ENCODE results near the gene SEC23B. TPM values are rescaled to one million over a fixed set of nuclear protein-coding genes. Genes with fewer than 3 reads are reported as not detected.
A peak's percentile ranks its signal among the peaks of the same experiment; 100 is the strongest.

Gene SEC23B
- total and polyA plus RNA-seq, 2 of the 13 experiments (the other 11 are each of a cell fraction or from before 2014, with no cell fraction given): 114 to 120 TPM

- TF ChIP-seq GABPB1 (CRISPR knock-in tag; IDR thresholded peaks at IDR 0.05): peak; percentile 93
- no peak; the same call in 1 of the 2 replicates for TF ChIP-seq CHD4 (IDR thresholded peaks at IDR 0.05; ENCODE audit: borderline replicate concordance, low read length)
- peak; percentile 19; the same call in 1 of the 2 replicates for TF ChIP-seq CBX5 (CRISPR knock-in tag; IDR thresholded peaks at IDR 0.05; ENCODE audit: borderline replicate concordance)
- no peak for TF ChIP-seq NCOR1 (IDR thresholded peaks at IDR 0.05; ENCODE audit: borderline replicate concordance, low read length)
- TF ChIP-seq ZMYM2 (CRISPR knock-in tag; IDR thresholded peaks at IDR 0.05): peak; percentile 66; the same call in 1 of the 2 replicates
- TF ChIP-seq ZNF781 (CRISPR knock-in tag; IDR thresholded peaks at IDR 0.05; ENCODE audit: borderline replicate concordance, not compliant biosample characterization): peak; percentile 59
- TF ChIP-seq, protein P1, sequence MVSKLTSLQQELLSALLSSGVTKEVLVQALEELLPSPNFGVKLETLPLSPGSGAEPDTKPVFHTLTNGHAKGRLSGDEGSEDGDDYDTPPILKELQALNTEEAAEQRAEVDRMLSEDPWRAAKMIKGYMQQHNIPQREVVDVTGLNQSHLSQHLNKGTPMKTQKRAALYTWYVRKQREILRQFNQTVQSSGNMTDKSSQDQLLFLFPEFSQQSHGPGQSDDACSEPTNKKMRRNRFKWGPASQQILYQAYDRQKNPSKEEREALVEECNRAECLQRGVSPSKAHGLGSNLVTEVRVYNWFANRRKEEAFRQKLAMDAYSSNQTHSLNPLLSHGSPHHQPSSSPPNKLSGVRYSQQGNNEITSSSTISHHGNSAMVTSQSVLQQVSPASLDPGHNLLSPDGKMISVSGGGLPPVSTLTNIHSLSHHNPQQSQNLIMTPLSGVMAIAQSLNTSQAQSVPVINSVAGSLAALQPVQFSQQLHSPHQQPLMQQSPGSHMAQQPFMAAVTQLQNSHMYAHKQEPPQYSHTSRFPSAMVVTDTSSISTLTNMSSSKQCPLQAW (CRISPR knock-in tag; IDR thresholded peaks at IDR 0.05): no peak
- TF ChIP-seq TAF15 (IDR thresholded peaks at IDR 0.05; ENCODE audit: low read depth, low read length, poor library complexity, severe bottlenecking): peak; percentile 97
- TF ChIP-seq, protein P2, sequence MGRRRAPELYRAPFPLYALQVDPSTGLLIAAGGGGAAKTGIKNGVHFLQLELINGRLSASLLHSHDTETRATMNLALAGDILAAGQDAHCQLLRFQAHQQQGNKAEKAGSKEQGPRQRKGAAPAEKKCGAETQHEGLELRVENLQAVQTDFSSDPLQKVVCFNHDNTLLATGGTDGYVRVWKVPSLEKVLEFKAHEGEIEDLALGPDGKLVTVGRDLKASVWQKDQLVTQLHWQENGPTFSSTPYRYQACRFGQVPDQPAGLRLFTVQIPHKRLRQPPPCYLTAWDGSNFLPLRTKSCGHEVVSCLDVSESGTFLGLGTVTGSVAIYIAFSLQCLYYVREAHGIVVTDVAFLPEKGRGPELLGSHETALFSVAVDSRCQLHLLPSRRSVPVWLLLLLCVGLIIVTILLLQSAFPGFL (CRISPR knock-in tag; IDR thresholded peaks at IDR 0.05): peak; percentile 83; the same call in 1 of the 2 replicates
- TF ChIP-seq, protein P3, sequence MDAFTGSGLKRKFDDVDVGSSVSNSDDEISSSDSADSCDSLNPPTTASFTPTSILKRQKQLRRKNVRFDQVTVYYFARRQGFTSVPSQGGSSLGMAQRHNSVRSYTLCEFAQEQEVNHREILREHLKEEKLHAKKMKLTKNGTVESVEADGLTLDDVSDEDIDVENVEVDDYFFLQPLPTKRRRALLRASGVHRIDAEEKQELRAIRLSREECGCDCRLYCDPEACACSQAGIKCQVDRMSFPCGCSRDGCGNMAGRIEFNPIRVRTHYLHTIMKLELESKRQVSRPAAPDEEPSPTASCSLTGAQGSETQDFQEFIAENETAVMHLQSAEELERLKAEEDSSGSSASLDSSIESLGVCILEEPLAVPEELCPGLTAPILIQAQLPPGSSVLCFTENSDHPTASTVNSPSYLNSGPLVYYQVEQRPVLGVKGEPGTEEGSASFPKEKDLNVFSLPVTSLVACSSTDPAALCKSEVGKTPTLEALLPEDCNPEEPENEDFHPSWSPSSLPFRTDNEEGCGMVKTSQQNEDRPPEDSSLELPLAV (CRISPR knock-in tag; conservative IDR thresholded peaks at IDR 0.05; ENCODE audit: low read depth): no peak
- no peak for TF ChIP-seq TBX2 (CRISPR knock-in tag; IDR thresholded peaks at IDR 0.05; ENCODE audit: borderline replicate concordance)
- TF ChIP-seq ZFX (CRISPR knock-in tag; IDR thresholded peaks at IDR 0.05; ENCODE audit: low read depth): peak; percentile 48; the same call in 1 of the 2 replicates
- TF ChIP-seq TFDP1 (CRISPR knock-in tag; IDR thresholded peaks at IDR 0.05; ENCODE audit: borderline replicate concordance): peak; percentile 79; the same call in 1 of the 2 replicates
- TF ChIP-seq BORCS8-MEF2B (CRISPR knock-in tag; IDR thresholded peaks at IDR 0.05): peak; percentile 84
- TF ChIP-seq ZNF616 (CRISPR knock-in tag; IDR thresholded peaks at IDR 0.05; ENCODE audit: low read depth): peak; percentile 74; the same call in 1 of the 2 replicates
- TF ChIP-seq ZBTB20 (CRISPR knock-in tag; IDR thresholded peaks at IDR 0.05; ENCODE audit: borderline replicate concordance, low read depth): peak; percentile 21; the same call in 1 of the 2 replicates
- TF ChIP-seq SPEN (CRISPR knock-in tag; IDR thresholded peaks at IDR 0.05; ENCODE audit: low read depth): peak; percentile 64
- TF ChIP-seq DR1 (CRISPR knock-in tag; IDR thresholded peaks at IDR 0.05): peak; percentile 67; the same call in 1 of the 2 replicates
- TF ChIP-seq ATRX (CRISPR knock-in tag; IDR thresholded peaks at IDR 0.05; ENCODE audit: borderline replicate concordance): no peak
- TF ChIP-seq ATF4 (CRISPR knock-in tag; IDR thresholded peaks at IDR 0.05): no peak; a peak in 1 of 4 replicates
Measured at GRCh38 chr20:18587665-18588573, 80.2 kb downstream of the SEC23B start, which contains the start of gene DTD1 (continued).
